Left ventricle myocardium inferior (tissue), 1 donor: ENCODE results near the gene WDR37. TPM values are rescaled to one million over a fixed set of nuclear protein-coding genes. Genes with fewer than 3 reads are reported as not detected.
A peak's percentile ranks its signal among the peaks of the same experiment; 100 is the strongest.

Source experiments
- DNase-seq: peaks from one replicate; pipeline ENCODE4 v3.0.0-alpha.2; 2020
- H3K27ac ChIP-seq: fragments of 200-600 bp; replicated peaks from 2 replicates; pipeline ENCODE4 v1.8.0; 2021
- H3K27me3 ChIP-seq: fragments of 200-600 bp; 2 replicates; pipeline ENCODE4 v1.8.0; 2021; ENCODE audit warnings: low read depth
- H3K36me3 ChIP-seq: fragments of 200-600 bp; 2 replicates; pipeline ENCODE4 v1.8.0; 2021
- H3K4me1 ChIP-seq: fragments of 200-600 bp; 2 replicates; pipeline ENCODE4 v1.8.0; 2021
- H3K4me3 ChIP-seq: fragments of 200-600 bp; 2 replicates; pipeline ENCODE4 v1.8.0; 2021; ENCODE audit warnings: mild to moderate bottlenecking, moderate library complexity
- H3K9me3 ChIP-seq: fragments of 200-600 bp; replicated peaks from 2 replicates; pipeline ENCODE4 v1.8.0; 2021
- intact Hi-C: fragments of 100-400 bp; cut with micrococcal nuclease; formaldehyde crosslinking; loops from one replicate; pipeline ENCODE4 v1.11.0; 2022
- total RNA-seq: library from RNA; stranded (reverse); fragmentation: NEBNext Ultra II Directional; extraction: Animal tissue kit (Norgen Biotek cat#: 25700); gene quantifications from one replicate; pipeline ENCODE4 v1.2.1, GENCODE V29; 2021
- TF ChIP-seq, protein P1 (sequence below): fragments of 200-600 bp; IDR thresholded peaks from 2 replicates; pipeline ENCODE4 v1.8.0; 2021; ENCODE audit warnings: antibody characterized with exemption, mild to moderate bottlenecking, borderline replicate concordance
- donor health status: DM: no; HTN: yes; CAD: no; lungs with severe emphysema.

Gene WDR37
- total RNA-seq, 1 donor from 2014 or later = 28.2 TPM

DNA sequence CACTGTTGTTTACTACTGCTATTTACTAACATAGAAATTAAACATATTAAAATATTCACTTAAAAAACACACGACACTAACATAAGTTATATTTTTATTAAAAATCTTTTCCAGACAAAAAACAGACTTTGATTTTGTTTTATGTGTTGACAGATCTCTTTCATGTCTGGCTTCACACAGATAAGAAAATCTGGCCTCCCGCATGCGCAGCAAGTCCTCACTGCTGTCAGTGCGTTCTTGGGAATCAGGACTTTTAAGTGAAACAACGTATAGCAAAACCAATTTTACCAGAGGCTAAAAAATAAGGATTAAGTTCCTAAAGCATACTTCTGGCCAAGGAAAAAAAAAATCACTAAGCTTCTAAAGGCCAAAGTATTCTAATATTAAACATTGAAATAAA is 6.0 kb upstream of the WDR37 start:
- DNase-seq = no peak
- Histone ChIP-seq H3K4me3 (peak overlapping the region; percentile 96), H3K27ac (peak overlapping the region; percentile 100), H3K4me1 (peaks cover 78% of the 10 kb centered on the region), H3K9me3 (no peaks in the 10 kb centered on the region), H3K27me3 (no peaks in the 10 kb centered on the region), H3K36me3 (peaks cover 30% of the 10 kb centered on the region)
- TF ChIP-seq, protein P1, sequence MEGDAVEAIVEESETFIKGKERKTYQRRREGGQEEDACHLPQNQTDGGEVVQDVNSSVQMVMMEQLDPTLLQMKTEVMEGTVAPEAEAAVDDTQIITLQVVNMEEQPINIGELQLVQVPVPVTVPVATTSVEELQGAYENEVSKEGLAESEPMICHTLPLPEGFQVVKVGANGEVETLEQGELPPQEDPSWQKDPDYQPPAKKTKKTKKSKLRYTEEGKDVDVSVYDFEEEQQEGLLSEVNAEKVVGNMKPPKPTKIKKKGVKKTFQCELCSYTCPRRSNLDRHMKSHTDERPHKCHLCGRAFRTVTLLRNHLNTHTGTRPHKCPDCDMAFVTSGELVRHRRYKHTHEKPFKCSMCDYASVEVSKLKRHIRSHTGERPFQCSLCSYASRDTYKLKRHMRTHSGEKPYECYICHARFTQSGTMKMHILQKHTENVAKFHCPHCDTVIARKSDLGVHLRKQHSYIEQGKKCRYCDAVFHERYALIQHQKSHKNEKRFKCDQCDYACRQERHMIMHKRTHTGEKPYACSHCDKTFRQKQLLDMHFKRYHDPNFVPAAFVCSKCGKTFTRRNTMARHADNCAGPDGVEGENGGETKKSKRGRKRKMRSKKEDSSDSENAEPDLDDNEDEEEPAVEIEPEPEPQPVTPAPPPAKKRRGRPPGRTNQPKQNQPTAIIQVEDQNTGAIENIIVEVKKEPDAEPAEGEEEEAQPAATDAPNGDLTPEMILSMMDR = no peak
- intact Hi-C loops = no loop called here

- TF ChIP-seq, protein P1 = no peak
- intact Hi-C loops = no loop called here
- DNase-seq = no peak
- no peaks in the 10 kb centered on the region for H3K27me3 ChIP-seq
- peaks cover 30% of the 10 kb centered on the region for H3K36me3 ChIP-seq
- H3K9me3 ChIP-seq = no peaks in the 10 kb centered on the region
- peak overlapping the region; percentile 100 for H3K27ac ChIP-seq
- H3K4me3 ChIP-seq = peak overlapping the region; percentile 96
- peaks cover 78% of the 10 kb centered on the region for H3K4me1 ChIP-seq
Measured at GRCh38 chr10:1050554-1050953, 5.6 kb upstream of the WDR37 start.

DNA sequence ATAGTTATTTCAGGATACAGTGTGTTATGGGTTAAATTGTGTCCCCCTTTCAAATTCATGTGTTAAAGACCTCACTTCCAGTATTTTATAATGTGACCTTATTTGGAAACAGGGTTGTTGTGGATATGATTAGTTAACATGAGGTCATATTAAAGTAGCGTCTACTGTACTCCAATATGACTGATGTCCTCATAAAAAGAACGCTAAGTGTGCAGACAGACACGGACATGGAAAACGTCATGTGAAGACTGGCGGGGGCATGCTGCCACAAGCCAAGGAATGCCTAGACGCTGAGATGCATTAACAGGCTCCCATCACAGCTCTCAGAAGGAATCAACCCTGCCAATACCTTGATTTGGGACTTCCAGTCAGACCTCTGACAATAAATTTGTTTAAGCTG is 1.5 kb upstream of the WDR37 start:
- DNase-seq = no peak
- Histone ChIP-seq H3K27me3 (no peaks in the 10 kb centered on the region), H3K36me3 (peaks cover 30% of the 10 kb centered on the region), H3K4me1 (peaks cover 95% of the 10 kb centered on the region), H3K9me3 (no peaks in the 10 kb centered on the region), H3K27ac (peak overlapping the region; percentile 99), H3K4me3 (peak overlapping the region; percentile 95)
- TF ChIP-seq, protein P1 = no peak
- intact Hi-C loops = no loop called here

DNA sequence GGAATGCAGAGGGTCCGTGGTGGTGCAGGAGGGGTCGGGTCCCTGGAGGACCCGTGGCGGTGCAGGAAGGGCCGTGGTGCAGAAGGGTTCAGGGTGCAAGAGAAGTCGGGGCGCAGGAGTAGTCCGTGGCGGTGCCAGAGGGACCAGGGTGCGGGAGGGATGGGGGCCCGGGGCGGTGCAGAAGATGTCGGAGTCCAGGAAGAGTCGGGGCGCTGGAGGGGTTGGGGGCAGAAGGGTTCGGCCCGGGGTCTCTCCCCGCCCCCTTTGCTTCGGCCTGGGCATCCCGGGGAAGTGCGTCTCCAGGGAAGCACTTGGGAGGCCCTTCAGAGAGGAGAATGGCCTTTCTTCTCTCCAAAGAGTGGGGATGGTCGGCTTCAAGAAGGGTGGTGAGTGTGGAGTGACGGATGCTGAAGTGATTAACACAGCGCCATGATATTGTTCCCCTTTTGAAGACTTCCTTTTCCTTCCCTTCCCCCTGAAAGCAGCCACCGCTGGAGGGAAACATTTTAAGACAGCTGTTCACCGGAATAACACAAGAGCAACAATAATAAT is 997 bp downstream of the WDR37 start:
- DNase-seq = peak; percentile 22
- intact Hi-C loops = no loop called here
- TF ChIP-seq, protein P1 = no peak

GRCh38 chr10:1058017-1058416 is 1.8 kb downstream of the WDR37 start:
- H3K9me3 ChIP-seq = no peaks in the 10 kb centered on the region
- H3K4me1 ChIP-seq = peaks cover 99% of the 10 kb centered on the region
- peak overlapping the region; percentile 95 for H3K4me3 ChIP-seq
- TF ChIP-seq, protein P1 = no peak
- intact Hi-C loops = no loop called here
- peaks cover 10% of the 10 kb centered on the region for H3K36me3 ChIP-seq
- peak overlapping the region; percentile 99 for H3K27ac ChIP-seq
- H3K27me3 ChIP-seq = no peaks in the 10 kb centered on the region
- DNase-seq = no peak

More for the DNA sequence above, 997 bp downstream of the WDR37 start:
- peak overlapping the region; percentile 95 for H3K4me3 ChIP-seq
- H3K27ac ChIP-seq = peak overlapping the region; percentile 99
- peaks cover 18% of the 10 kb centered on the region for H3K36me3 ChIP-seq
- H3K9me3 ChIP-seq = no peaks in the 10 kb centered on the region
- no peaks in the 10 kb centered on the region for H3K27me3 ChIP-seq
- peaks cover 95% of the 10 kb centered on the region for H3K4me1 ChIP-seq
